Left kidney (tissue), 8 donors: ENCODE measurements around the gene FLG. TPM values are rescaled to one million over a fixed set of nuclear protein-coding genes. Genes with fewer than 3 reads are reported as not detected.
"Not testable (repeated sequence)": the region's sequence is repeated elsewhere in the genome, so short reads cannot be mapped to it uniquely, and the experiment has no call there.

ENCODE experiments used
- DNase-seq: peaks from one replicate; pipeline ENCODE4 v3.0.0-alpha.2; 2013
- long read RNA-seq, 8 donors: transcript quantifications; one replicate each; lab custom pipeline, GENCODE V29; 2026
- polyA plus RNA-seq: library from polyadenylated mRNA; unstranded; fragments of 120-200 nt; gene quantifications from one replicate; pipeline ENCODE4 v1.2.1, GENCODE V29; 2013; ENCODE audit not compliant: insufficient read length

The FLG gene
- polyA plus RNA-seq, result 4.4 TPM
- long read RNA-seq, donor 1, result 0 reads
- long read RNA-seq, donor 2, result 0 reads
- long read RNA-seq, donor 3, result 0 reads
- long read RNA-seq, donor 4, result 0 reads
- long read RNA-seq, donor 5, result 0 reads
- long read RNA-seq, donor 6, result 0 reads
- long read RNA-seq, donor 7, result 0 reads
- long read RNA-seq, donor 8, result 0 reads

- DNase-seq, result no peak
These were observed at the start of gene FLG for GRCh38 chr1:152325111-152325510. Gene FLG (minus strand): TSS chr1:152325239. CDS start chr1:152315456, 9,783 bp downstream.

GRCh38 chr1:152374451-152374850, 49.4 kb upstream of the FLG start:
- DNase-seq, result no peak

GRCh38 chr1:152372672-152373071, 47.6 kb upstream of the FLG start:
- DNase-seq, result no peak

GRCh38 chr1:152367436-152367835, 42.4 kb upstream of the FLG start:
- DNase-seq, result no peak

GRCh38 chr1:152359906-152360305, 34.9 kb upstream of the FLG start, which contains the start of gene FLG2:
Gene FLG2 (minus strand): TSS chr1:152360006. CDS start chr1:152358884, 1,122 bp downstream.
- DNase-seq, result no peak

- no peak for DNase-seq
These were observed 31.7 kb upstream of the FLG start for GRCh38 chr1:152356736-152357135.

- DNase-seq, result no peak
These were observed 24.6 kb upstream of the FLG start for GRCh38 chr1:152349611-152350010.

- DNase-seq, result no peak
These were observed 23.4 kb upstream of the FLG start for GRCh38 chr1:152348447-152348846.

GRCh38 chr1:152347116-152347728, 22.2 kb upstream of the FLG start:
- peak; percentile 65 for DNase-seq

GRCh38 chr1:152344438-152344837, 19.4 kb upstream of the FLG start:
- no peak for DNase-seq

- DNase-seq, result no peak
These were observed 18.0 kb upstream of the FLG start for GRCh38 chr1:152343006-152343405.

- no peak for DNase-seq
These were observed 10.4 kb upstream of the FLG start for GRCh38 chr1:152335399-152335798.

GRCh38 chr1:152328801-152329391, 3.9 kb upstream of the FLG start:
- peak; percentile 8 for DNase-seq

GRCh38 chr1:152313970-152314369, 11.1 kb downstream of the FLG start:
- no peak for DNase-seq

- no peak for DNase-seq
These were observed 11.7 kb downstream of the FLG start for GRCh38 chr1:152313319-152313801.

- DNase-seq, result not testable (repeated sequence)
These were observed 12.9 kb downstream of the FLG start for GRCh38 chr1:152312169-152312568.

- DNase-seq, result no peak
These were observed 15.1 kb downstream of the FLG start for GRCh38 chr1:152309955-152310354.

- DNase-seq, result not testable (repeated sequence)
These were observed 15.6 kb downstream of the FLG start for GRCh38 chr1:152309320-152309901.

- not testable (repeated sequence) for DNase-seq
These were observed 16.3 kb downstream of the FLG start for GRCh38 chr1:152308758-152309157.

GRCh38 chr1:152307970-152308369, 17.1 kb downstream of the FLG start:
- not testable (repeated sequence) for DNase-seq

GRCh38 chr1:152306123-152306522, 18.9 kb downstream of the FLG start:
- DNase-seq, result not testable (repeated sequence)

GRCh38 chr1:152304773-152305172, 20.3 kb downstream of the FLG start:
- not testable (repeated sequence) for DNase-seq
